GM21737 (cell line): ENCODE data around the gene PBRM1.
"Not testable (repeated sequence)": the region's sequence is repeated elsewhere in the genome, so short reads cannot be mapped to it uniquely, and the experiment has no call there.

Experiments
- ATAC-seq: cut with Tn5 transposase; IDR thresholded peaks from one replicate; pipeline ENCODE4 v1.9.1; 2021; ENCODE audit warnings: mild to moderate bottlenecking, moderate library complexity; ENCODE audit not compliant: unreplicated experiment

PBRM1 gene

GRCh38 chr3:52704611-52705437 lies 19.1 kb upstream of the PBRM1 start:
- ATAC-seq = peak; percentile 1

- ATAC-seq = no peak
These were observed 17.6 kb upstream of the PBRM1 start for GRCh38 chr3:52703341-52703740.

GRCh38 chr3:52697632-52697965 lies 11.9 kb upstream of the PBRM1 start:
- no peak for ATAC-seq

- no peak for ATAC-seq
These were observed 11.3 kb upstream of the PBRM1 start for GRCh38 chr3:52696830-52697631.

- ATAC-seq = no peak
These were observed 10.3 kb upstream of the PBRM1 start for GRCh38 chr3:52695798-52696671.

GRCh38 chr3:52694528-52695189 lies 8.9 kb upstream of the PBRM1 start:
- no peak for ATAC-seq

- ATAC-seq = no peak
These were observed 7.4 kb upstream of the PBRM1 start for GRCh38 chr3:52693071-52693470.

- no peak for ATAC-seq
These were observed 4.8 kb upstream of the PBRM1 start for GRCh38 chr3:52690560-52690959.

GRCh38 chr3:52689151-52689550 lies 3.4 kb upstream of the PBRM1 start:
- no peak for ATAC-seq

- no peak for ATAC-seq
These were observed 2.6 kb upstream of the PBRM1 start for GRCh38 chr3:52688266-52688665.

GRCh38 chr3:52685285-52685708 lies 416 bp downstream of the PBRM1 start:
- peak; percentile 83 for ATAC-seq

GRCh38 chr3:52684184-52684583 lies 1.5 kb downstream of the PBRM1 start:
- no peak for ATAC-seq

GRCh38 chr3:52683611-52684010 lies 2.1 kb downstream of the PBRM1 start:
- no peak for ATAC-seq

- ATAC-seq = no peak
These were observed 3.7 kb downstream of the PBRM1 start for GRCh38 chr3:52682016-52682415.

GRCh38 chr3:52681596-52681995 lies 4.1 kb downstream of the PBRM1 start:
- ATAC-seq = no peak

GRCh38 chr3:52679811-52680210 lies 5.9 kb downstream of the PBRM1 start:
- no peak for ATAC-seq

- no peak for ATAC-seq
These were observed 6.5 kb downstream of the PBRM1 start for GRCh38 chr3:52679199-52679538.

- no peak for ATAC-seq
These were observed 7.2 kb downstream of the PBRM1 start for GRCh38 chr3:52678265-52679198.

- ATAC-seq = not testable (repeated sequence)
These were observed 9.5 kb downstream of the PBRM1 start for GRCh38 chr3:52676201-52676600.

GRCh38 chr3:52671676-52672075 lies 14.0 kb downstream of the PBRM1 start:
- no peak for ATAC-seq
